Ovary (tissue), 3 donors: ENCODE data around the gene CHRM3.

Experiments
- POLR2A ChIP-seq: fragments of 450-650 bp; IDR thresholded peaks from one replicate; pipeline ENCODE4 v1.6.1; 2017; ENCODE audit warnings: antibody characterized with exemption, mild to moderate bottlenecking, moderate library complexity
- TF ChIP-seq, protein P1 (sequence below), 3 donors: fragments of 450-650 bp in 2 of 3; fragments of 200-600 bp in 1 of 3; IDR thresholded peaks; one replicate each; pipeline versions ENCODE4 v1.5.1 to v1.8.0; 2016 to 2022; ENCODE audit warnings: antibody characterized with exemption in 3 of 3, mild to moderate bottlenecking in 1 of 3
- donor health status: DM: no; HTN: no; CAD: no.

DNA sequence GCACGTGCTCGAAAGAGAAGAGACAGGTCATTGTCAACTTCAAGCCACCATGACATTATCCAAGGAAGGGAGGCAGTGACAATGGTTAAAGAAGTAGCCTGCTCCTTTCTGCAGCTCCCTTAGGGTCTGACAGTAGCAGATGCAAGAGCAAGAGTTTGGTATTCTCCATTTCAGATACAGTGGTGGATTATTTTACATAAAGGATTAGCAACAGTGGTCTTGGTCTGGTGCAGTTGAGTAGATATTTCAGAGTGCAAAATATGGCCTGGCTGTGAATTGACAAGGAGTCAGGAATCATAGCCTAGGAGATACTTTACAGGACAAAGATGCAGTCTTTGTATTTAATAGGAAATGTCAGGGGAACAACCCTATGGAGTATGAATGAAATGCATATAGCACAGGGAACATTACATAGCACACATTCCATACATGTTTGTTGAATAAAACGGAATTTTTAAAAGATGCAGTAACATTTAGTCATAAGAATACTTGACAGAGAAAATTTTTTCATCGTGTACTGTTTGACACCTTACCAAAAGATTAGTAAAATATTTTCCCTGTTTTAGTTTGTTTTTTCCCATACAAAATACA lies 41.8 kb downstream of the CHRM3 start:
- TF ChIP-seq POLR2A, result no peak
- TF ChIP-seq, protein P1, sequence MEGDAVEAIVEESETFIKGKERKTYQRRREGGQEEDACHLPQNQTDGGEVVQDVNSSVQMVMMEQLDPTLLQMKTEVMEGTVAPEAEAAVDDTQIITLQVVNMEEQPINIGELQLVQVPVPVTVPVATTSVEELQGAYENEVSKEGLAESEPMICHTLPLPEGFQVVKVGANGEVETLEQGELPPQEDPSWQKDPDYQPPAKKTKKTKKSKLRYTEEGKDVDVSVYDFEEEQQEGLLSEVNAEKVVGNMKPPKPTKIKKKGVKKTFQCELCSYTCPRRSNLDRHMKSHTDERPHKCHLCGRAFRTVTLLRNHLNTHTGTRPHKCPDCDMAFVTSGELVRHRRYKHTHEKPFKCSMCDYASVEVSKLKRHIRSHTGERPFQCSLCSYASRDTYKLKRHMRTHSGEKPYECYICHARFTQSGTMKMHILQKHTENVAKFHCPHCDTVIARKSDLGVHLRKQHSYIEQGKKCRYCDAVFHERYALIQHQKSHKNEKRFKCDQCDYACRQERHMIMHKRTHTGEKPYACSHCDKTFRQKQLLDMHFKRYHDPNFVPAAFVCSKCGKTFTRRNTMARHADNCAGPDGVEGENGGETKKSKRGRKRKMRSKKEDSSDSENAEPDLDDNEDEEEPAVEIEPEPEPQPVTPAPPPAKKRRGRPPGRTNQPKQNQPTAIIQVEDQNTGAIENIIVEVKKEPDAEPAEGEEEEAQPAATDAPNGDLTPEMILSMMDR (IDR thresholded peaks at IDR 0.05), result no peak
